Measurements from ENCODE around the gene AKIRIN2. TPM values are rescaled to one million over a fixed set of nuclear protein-coding genes. Genes with fewer than 3 reads are reported as not detected.

Gene AKIRIN2
- total RNA-seq, 1 experiment from 2014 or later: 48.1 TPM

- Mint-ChIP-seq H3K4me1 (ENCODE audit: insufficient read depth, unreplicated experiment) (no peaks in the 10 kb centered on the region), H3K36me3 (ENCODE audit: insufficient read depth, unreplicated experiment) (peaks cover 39% of the 10 kb centered on the region), H3K27me3 (ENCODE audit: insufficient read depth, unreplicated experiment) (no peaks in the 10 kb centered on the region), H3K27ac (ENCODE audit: low read depth, unreplicated experiment) (no peak overlapping the region), H3K4me3 (ENCODE audit: unreplicated experiment) (no peak overlapping the region), H3K9me3 (ENCODE audit: unreplicated experiment) (no peaks in the 10 kb centered on the region)
- ChIA-PET CTCF (interaction anchor here (0.6 to 1.3 kb wide), 2 partner anchors 31 to 99 kb away, joined by 3 to 4 read pairs; no protein-coding TSS in a partner anchor), POLR2A (interaction anchor here (1.1 kb wide), 1 partner anchor 13 kb away, joined by 3 read pairs; no protein-coding TSS in a partner anchor)
- intact Hi-C loops (cut with micrococcal nuclease): no loop called here
- DNase-seq (ENCODE audit: unreplicated experiment): peak; percentile 44
- TF ChIP-seq, protein P1, sequence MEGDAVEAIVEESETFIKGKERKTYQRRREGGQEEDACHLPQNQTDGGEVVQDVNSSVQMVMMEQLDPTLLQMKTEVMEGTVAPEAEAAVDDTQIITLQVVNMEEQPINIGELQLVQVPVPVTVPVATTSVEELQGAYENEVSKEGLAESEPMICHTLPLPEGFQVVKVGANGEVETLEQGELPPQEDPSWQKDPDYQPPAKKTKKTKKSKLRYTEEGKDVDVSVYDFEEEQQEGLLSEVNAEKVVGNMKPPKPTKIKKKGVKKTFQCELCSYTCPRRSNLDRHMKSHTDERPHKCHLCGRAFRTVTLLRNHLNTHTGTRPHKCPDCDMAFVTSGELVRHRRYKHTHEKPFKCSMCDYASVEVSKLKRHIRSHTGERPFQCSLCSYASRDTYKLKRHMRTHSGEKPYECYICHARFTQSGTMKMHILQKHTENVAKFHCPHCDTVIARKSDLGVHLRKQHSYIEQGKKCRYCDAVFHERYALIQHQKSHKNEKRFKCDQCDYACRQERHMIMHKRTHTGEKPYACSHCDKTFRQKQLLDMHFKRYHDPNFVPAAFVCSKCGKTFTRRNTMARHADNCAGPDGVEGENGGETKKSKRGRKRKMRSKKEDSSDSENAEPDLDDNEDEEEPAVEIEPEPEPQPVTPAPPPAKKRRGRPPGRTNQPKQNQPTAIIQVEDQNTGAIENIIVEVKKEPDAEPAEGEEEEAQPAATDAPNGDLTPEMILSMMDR (IDR thresholded peaks at IDR 0.05; ENCODE audit: unreplicated experiment): no peak
- no TSS peak for BruUV-seq (replicated peaks)
Observed at GRCh38 chr6:87660226-87660911, 41.7 kb downstream of the AKIRIN2 start.

- Mint-ChIP-seq H3K4me1 (ENCODE audit: insufficient read depth, unreplicated experiment) (no peaks in the 10 kb centered on the region), H3K9me3 (ENCODE audit: unreplicated experiment) (no peaks in the 10 kb centered on the region), H3K36me3 (ENCODE audit: insufficient read depth, unreplicated experiment) (peaks cover 46% of the 10 kb centered on the region), H3K27me3 (ENCODE audit: insufficient read depth, unreplicated experiment) (no peaks in the 10 kb centered on the region), H3K4me3 (ENCODE audit: unreplicated experiment) (no peak overlapping the region), H3K27ac (ENCODE audit: low read depth, unreplicated experiment) (no peak overlapping the region)
- DNase-seq (ENCODE audit: unreplicated experiment): no peak
- TF ChIP-seq, protein P1 (IDR thresholded peaks at IDR 0.05; ENCODE audit: unreplicated experiment): no peak
- no TSS peak for BruUV-seq (replicated peaks)
- ChIA-PET CTCF (interaction anchor here (0.6 kb wide), 1 partner anchor 228 kb away, joined by 3 read pairs; no protein-coding TSS in a partner anchor), POLR2A (no interaction called here)
- intact Hi-C loops (cut with micrococcal nuclease): no loop called here
Observed at GRCh38 chr6:87658516-87658915, 43.5 kb downstream of the AKIRIN2 start.

DNA sequence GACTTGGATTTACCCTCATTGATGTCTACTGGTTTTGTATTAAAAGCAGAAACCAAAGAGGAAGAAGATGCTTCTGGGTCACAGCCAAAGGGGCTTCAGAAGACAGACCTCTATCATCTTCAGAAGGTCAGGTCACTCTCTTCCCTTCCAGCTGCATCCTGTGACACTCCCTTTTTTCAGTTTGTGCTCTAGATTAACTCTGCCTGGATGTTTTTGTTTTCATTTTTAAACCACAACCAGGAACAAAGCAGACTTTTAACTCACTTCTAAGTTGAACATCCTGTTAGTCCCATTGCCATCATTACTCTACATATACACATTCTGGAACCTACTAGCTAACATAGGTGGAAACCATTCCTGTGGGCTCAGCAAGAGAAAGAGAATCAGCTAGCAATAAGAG is 45.2 kb downstream of the AKIRIN2 start:
- Mint-ChIP-seq H3K4me3 (ENCODE audit: unreplicated experiment) (no peak overlapping the region), H3K27me3 (ENCODE audit: insufficient read depth, unreplicated experiment) (no peaks in the 10 kb centered on the region), H3K36me3 (ENCODE audit: insufficient read depth, unreplicated experiment) (peaks cover 38% of the 10 kb centered on the region), H3K27ac (ENCODE audit: low read depth, unreplicated experiment) (no peak overlapping the region), H3K4me1 (ENCODE audit: insufficient read depth, unreplicated experiment) (no peaks in the 10 kb centered on the region), H3K9me3 (ENCODE audit: unreplicated experiment) (no peaks in the 10 kb centered on the region)
- CTCF ChIA-PET: interaction anchor here (0.7 kb wide), 1 partner anchor 12 kb away, joined by 3 read pairs; no protein-coding TSS in a partner anchor
- BruUV-seq (replicated peaks): no TSS peak
- intact Hi-C loops (cut with micrococcal nuclease): no loop called here
- no peak for DNase-seq (ENCODE audit: unreplicated experiment)
- POLR2A ChIA-PET: interaction anchor here (0.8 to 1.2 kb wide), 2 partner anchors 16 to 29 kb away, joined by 3 to 4 read pairs; no protein-coding TSS in a partner anchor
- TF ChIP-seq, protein P1 (IDR thresholded peaks at IDR 0.05; ENCODE audit: unreplicated experiment): no peak

- CTCF ChIA-PET: no interaction called here
- no peak overlapping the region for H3K4me3 Mint-ChIP-seq (ENCODE audit: unreplicated experiment)
- TF ChIP-seq, protein P1 (IDR thresholded peaks at IDR 0.05; ENCODE audit: unreplicated experiment): no peak
- no TSS peak for BruUV-seq (replicated peaks)
- H3K9me3 Mint-ChIP-seq (ENCODE audit: unreplicated experiment): no peaks in the 10 kb centered on the region
- POLR2A ChIA-PET: interaction anchor here (0.8 kb wide), 2 partner anchors 16 to 26 kb away, joined by 3 read pairs; no protein-coding TSS in a partner anchor
- H3K27ac Mint-ChIP-seq (ENCODE audit: low read depth, unreplicated experiment): no peak overlapping the region
- intact Hi-C loops (cut with micrococcal nuclease): no loop called here
- peaks cover 38% of the 10 kb centered on the region for H3K36me3 Mint-ChIP-seq (ENCODE audit: insufficient read depth, unreplicated experiment)
- no peaks in the 10 kb centered on the region for H3K27me3 Mint-ChIP-seq (ENCODE audit: insufficient read depth, unreplicated experiment)
- H3K4me1 Mint-ChIP-seq (ENCODE audit: insufficient read depth, unreplicated experiment): no peaks in the 10 kb centered on the region
- DNase-seq (ENCODE audit: unreplicated experiment): no peak
Observed at GRCh38 chr6:87655824-87656223, 46.2 kb downstream of the AKIRIN2 start.

Measured in MCF 10A (cell line).